Measurements from ENCODE around the gene KREMEN2. TPM values are rescaled to one million over a fixed set of nuclear protein-coding genes. Genes with fewer than 3 reads are reported as not detected.

The KREMEN2 gene
- total and polyA plus RNA-seq, 2 of the 13 experiments (the other 11 are each of a cell fraction or from before 2014, with no cell fraction given), result 0.48 to 1.2 TPM

GRCh38 chr16:2981177-2981898 lies 17.3 kb downstream of the KREMEN2 start (continued):
- TF ChIP-seq RBFOX2 (IDR thresholded peaks at IDR 0.05; ENCODE audit: low read depth, low read length), result no peak
- TF ChIP-seq ZNF484 (CRISPR knock-in tag; IDR thresholded peaks at IDR 0.05; ENCODE audit: borderline replicate concordance, low read depth), result no peak
- TF ChIP-seq MED8 (CRISPR knock-in tag; IDR thresholded peaks at IDR 0.05; ENCODE audit: insufficient replicate concordance), result no peak
- TF ChIP-seq ZNF24 (IDR thresholded peaks at IDR 0.05), result no peak
- TF ChIP-seq NCOA5 (CRISPR knock-in tag; IDR thresholded peaks at IDR 0.05), result no peak
- peak; percentile 25; the same call in 1 of the 2 replicates for TF ChIP-seq ZSCAN31 (CRISPR knock-in tag; IDR thresholded peaks at IDR 0.05; ENCODE audit: low read depth)
- no peak for TF ChIP-seq ZNF607 (CRISPR knock-in tag; IDR thresholded peaks at IDR 0.05; ENCODE audit: borderline replicate concordance)
- no peak for TF ChIP-seq CTCF (CRISPR knock-in tag; IDR thresholded peaks at IDR 0.05)
- no peak for TF ChIP-seq PLRG1 (conservative IDR thresholded peaks at IDR 0.05)
- TF ChIP-seq KLF12 (CRISPR knock-in tag; IDR thresholded peaks at IDR 0.05; ENCODE audit: borderline replicate concordance), result no peak
- peak; percentile 78; the same call in 1 of the 2 replicates for TF ChIP-seq ZBTB20 (CRISPR knock-in tag; IDR thresholded peaks at IDR 0.05; ENCODE audit: borderline replicate concordance, low read depth)
- no peak for TF ChIP-seq SALL2 (CRISPR knock-in tag; IDR thresholded peaks at IDR 0.05)
- TF ChIP-seq SMC3 (IDR thresholded peaks at IDR 0.05; ENCODE audit: low read length), result no peak
- TF ChIP-seq SKI (IDR thresholded peaks at IDR 0.05; ENCODE audit: partially characterized antibody), result no peak
- TF ChIP-seq ZNF652 (CRISPR knock-in tag; IDR thresholded peaks at IDR 0.05; ENCODE audit: borderline replicate concordance, low read depth), result no peak
- no peak for TF ChIP-seq ZNF251 (CRISPR knock-in tag; IDR thresholded peaks at IDR 0.05)
- no peak for TF ChIP-seq MAFK (conservative IDR thresholded peaks at IDR 0.05 in 1 of 2, IDR thresholded peaks at IDR 0.05 in 1 of 2; ENCODE audit: low read length in 2 of 2)
- no peak for TF ChIP-seq SETDB1 (CRISPR knock-in tag; IDR thresholded peaks at IDR 0.05; ENCODE audit: borderline replicate concordance)
- TF ChIP-seq ZNF709 (CRISPR knock-in tag; IDR thresholded peaks at IDR 0.05), result no peak
- TF ChIP-seq ARID4A (CRISPR knock-in tag; IDR thresholded peaks at IDR 0.05; ENCODE audit: borderline replicate concordance), result no peak
- TF ChIP-seq ZNF788 (CRISPR knock-in tag; IDR thresholded peaks at IDR 0.05; ENCODE audit: borderline replicate concordance), result 0 out of 2 replicates have a peak, but pooled peaks have one; percentile 44
- 0 out of 4 replicates have a peak, but pooled peaks of 1 of the 2 experiments have one; percentile 25 for TF ChIP-seq KLF16 (CRISPR knock-in tag; IDR thresholded peaks at IDR 0.05)
- TF ChIP-seq E2F1 (CRISPR knock-in tag; IDR thresholded peaks at IDR 0.05), result no peak

All from HepG2 (cell line).